NCI-H1092 (cell line): ENCODE data around the gene SOX2.

Experiments
- DNase-seq: peaks from one replicate; lab custom pipeline; 2025; lab: John Stamatoyannopoulos, UW

SOX2 gene

DNA sequence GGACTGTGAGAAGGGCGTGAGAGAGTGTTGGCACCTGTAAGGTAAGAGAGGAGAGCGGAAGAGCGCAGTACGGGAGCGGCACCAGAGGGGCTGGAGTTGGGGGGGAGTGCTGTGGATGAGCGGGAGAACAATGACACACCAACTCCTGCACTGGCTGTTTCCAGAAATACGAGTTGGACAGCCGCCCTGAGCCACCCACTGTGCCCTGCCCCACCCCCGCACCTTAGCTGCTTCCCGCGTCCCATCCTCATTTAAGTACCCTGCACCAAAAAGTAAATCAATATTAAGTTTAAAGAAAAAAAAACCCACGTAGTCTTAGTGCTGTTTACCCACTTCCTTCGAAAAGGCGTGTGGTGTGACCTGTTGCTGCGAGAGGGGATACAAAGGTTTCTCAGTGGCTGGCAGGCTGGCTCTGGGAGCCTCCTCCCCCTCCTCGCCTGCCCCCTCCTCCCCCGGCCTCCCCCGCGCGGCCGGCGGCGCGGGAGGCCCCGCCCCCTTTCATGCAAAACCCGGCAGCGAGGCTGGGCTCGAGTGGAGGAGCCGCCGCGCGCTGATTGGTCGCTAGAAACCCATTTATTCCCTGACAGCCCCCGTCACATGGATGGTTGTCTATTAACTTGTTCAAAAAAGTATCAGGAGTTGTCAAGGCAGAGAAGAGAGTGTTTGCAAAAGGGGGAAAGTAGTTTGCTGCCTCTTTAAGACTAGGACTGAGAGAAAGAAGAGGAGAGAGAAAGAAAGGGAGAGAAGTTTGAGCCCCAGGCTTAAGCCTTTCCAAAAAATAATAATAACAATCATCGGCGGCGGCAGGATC, at the start of gene SOX2:
SOX2 (plus strand) TSS at position 601 of the 811 bp plus-strand sequence. CDS start 436 bp downstream, outside the sequence.
- DNase-seq, result peak; percentile 62

DNA sequence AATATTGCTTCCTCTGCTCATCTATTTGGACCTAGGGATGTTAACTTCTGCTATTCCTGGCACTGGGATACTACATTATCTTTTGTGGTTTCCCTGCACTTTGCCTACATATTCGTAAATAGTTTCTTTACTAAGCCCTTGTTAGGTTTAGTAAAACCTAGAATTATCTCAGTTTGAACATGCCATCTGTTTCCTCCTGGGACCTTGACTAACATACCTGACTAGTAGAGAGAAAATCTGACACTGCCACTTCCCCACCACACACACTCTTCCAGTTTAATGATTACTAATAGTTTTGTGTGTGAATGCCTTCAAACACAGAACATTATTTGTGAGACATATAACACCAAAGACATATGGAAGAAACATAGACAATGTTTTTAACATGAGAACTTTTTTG, 28.2 kb upstream of the SOX2 start:
- DNase-seq, result no peak

DNA sequence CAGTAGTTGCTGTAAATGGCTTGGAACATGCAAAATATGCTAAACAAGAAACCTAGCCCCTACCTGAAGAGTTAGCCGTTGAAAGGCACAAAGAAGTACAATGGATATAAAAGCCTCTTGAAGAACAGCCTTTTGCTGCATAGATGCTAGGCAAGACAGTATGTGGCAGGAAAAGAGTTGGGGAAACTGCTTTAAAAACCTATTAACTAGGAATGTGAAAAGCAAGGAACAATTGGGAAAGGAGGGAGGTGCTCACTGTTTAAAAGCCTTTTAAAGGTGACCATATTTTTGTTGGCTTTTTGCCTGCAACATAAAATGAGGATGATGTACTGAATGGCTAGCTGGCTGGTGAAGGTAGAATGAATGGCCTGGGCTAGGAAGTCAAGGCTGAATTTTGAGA, 24.5 kb upstream of the SOX2 start:
- DNase-seq, result no peak

DNA sequence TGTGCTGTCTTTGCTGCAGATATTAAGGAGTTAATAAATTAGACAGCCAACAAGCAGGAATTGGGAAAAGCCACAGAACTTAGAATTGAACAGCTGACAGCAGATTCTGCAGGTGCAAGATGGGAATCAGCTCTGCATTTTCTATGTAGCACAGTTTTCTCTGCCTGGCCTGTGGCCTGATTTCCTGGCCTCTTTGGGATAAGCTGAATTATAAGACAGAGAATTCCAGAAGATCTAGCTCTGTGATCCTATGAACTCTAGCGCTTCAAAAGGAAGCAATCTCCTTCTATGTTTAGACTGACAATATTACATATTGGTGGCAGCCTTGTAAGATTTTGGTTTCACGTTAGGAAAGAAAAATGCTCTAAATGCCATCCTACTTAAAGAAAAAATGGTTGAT, 24.0 kb upstream of the SOX2 start:
- no peak for DNase-seq

DNA sequence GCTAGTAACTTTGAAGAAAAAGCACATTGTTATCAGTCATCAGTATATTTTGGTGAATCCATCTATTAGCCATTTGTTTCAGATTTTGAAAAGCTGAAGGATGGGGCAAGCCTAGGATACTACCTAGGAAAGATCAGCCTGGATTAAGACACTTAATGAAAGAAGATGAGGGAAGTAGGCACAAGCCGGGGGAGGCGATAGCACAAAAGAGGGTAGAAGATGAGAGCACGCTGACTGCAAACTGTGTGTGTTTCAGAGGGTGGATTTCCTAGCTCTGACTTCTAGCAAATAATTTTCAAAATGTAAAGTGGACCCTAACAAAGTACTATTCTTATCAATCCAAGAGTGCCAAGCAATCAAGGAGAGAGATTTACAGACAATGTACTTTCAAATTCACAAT, 22.2 kb upstream of the SOX2 start:
- DNase-seq, result no peak

DNA sequence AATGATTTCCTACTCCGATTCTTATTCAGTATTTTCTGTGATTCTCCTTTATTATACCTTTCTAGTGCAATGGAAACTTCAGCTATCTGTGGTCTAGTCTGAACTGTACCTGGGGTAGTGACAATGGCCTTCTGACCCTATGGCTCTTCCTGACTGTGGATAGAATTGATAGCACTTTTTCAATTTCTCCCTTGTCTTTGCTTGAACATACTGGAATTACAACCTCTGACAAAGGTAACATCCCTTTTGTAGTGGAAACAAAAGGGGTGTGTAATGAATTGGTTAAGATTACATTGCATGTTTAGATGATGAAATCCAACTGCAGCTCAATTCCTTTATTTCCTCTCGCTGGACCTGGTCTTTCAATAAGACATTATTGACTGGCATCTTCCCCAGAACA, 21.0 kb upstream of the SOX2 start:
- no peak for DNase-seq

DNA sequence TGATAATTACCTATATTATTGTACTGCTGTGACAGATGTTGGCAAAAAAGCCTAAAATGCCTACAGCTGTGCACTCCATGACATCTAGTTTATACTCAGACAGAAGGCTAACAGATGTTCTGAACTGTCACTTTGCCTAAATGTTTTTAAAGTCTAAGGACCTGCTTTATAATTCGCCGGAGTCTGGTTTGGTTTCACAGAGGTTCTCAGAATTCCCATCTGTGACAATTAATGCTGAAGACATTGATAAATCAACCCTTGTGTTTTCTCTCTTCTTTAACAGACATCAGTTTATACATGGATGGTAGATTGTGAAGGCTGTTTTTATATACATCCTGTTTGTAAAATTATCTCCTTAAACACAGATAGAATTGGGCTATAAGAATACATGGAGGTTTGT, 19.8 kb upstream of the SOX2 start:
- DNase-seq, result no peak

DNA sequence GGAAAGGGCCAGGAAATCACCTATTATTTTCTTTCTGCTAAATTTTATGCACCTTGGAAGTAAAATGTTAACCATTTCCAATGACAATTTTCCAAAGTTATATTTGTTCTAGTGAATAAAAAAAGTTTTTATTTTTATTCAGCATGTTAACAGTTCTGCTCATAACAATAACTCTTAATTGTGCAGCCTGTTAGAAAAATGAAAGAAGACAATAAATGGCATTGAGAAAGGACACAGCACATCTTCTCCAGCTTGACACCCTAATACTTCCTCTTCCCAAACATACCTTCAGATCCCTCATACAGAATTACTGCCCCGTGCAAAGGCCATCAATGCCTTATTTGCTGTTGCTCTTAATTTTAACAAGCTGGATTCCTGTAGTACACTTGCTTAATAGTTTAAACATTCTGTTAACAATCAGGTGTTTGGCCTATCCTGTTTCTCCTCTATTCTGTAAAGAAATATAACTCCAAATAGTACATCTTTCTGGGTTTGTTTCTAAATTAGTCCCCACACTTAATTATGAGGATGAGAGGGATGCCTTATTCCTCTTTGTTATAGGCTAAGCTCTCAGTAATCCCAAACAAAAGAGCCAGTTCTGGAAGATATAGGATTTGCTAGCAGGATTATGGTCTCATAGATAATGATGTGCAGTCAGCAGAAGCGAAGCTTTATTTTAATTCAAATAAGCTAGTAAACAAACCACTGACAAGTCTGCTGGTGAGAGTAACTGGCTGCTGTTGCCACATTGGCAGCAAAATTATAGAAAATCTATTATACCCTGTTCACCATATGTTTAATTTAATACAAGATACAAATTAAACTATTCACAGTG, 19.2 kb upstream of the SOX2 start:
- DNase-seq, result no peak

DNA sequence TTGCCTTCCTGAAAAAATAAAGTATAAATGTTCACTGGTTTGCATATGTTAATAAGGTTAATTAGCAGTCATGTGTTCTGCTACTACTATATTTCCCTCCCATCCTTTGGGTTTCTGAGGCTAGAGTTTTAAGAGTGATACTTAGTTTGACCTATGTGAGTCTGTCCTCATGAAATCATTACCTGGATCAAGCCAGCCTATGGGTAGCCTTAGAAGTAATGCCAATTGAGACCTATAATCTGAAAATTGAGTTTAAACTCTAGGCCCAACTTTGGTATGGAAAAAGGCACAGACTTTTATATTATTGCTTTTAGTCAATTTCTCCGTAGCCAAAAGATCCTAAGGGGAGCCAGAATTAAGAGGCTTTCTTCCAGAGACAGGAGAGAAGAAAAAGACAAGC, 18.4 kb upstream of the SOX2 start:
- DNase-seq, result no peak

DNA sequence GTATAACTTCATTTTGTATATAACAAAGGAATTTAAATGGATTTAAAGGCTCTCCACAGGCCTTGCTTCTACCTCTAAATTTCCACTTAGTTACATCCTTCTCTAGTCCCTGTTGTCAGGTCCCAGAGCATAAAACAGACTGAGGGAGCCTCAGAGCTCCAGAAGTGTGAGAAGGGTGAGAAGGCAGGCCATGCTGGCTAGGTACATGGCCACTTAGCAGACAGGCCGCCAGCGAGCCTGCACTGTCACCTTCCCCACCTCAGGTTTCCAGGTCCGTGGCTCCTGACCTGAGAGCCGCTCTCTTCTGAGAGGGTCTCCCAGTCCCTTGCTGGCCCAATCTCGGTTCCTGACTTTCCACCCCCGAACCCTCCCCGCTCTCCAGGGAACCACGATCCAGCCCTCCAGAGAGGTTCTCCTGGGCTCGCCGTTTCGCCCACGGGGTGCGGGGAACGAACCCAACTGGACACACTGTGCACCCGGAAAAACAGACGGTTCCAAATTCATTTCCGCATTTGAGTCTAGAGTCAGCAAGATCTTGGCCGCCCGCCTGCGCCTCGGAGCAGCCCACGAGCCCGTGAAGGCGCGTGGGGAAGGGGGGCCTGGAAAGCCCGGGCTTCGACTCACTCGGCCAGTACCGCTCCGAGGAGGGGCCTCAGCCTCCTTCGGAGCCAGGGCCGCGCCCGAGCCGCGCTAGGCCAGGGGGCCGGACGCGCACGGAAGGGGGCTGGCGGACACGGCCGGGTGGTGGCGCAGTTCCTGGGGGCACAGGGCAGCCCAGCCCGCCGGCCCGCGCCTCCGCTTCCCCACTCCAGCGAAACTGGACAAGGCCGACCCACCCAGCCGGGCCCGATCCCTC, 16.7 kb upstream of the SOX2 start:
- DNase-seq, result no peak

DNA sequence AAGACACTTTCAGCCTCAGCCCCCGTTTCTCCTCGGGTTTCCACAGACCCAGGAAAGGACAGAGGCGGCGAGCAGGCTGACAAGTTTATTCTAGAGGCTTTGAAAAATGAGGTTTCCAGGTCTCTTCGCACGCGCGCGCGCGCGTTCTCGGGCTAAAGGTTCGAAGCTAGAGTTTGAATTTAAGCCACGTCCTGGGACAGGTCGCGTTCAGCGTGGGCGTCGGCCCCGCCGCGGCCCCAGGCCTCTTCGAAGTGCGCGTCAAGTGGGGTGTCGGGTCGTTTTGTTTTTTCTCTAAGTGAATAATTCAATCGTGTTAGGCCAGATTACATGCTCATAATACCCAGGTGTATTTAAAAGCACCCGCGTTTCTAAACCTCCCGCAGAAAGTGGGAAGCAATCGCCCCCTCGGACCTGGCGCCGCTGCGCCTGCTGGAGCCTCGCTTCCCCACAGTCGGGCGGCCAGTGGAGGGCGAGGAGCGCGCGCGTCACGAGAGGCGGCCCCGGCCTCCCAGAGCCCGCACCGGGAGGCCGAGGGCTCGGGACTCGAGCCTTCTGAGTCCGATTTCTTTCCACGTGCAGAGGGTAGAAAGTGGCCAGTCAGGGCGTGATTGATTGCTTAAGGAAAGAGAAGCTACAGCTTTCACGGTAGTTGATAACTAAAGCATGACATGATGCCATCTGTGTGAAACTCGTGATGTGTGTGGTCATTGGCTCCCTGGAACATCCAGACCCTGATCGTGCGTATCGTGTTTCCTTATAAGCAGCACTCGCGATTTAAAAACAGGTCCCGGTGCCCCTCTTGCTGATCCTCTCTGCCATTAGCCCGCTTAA, 15.8 kb upstream of the SOX2 start:
- no peak for DNase-seq

DNA sequence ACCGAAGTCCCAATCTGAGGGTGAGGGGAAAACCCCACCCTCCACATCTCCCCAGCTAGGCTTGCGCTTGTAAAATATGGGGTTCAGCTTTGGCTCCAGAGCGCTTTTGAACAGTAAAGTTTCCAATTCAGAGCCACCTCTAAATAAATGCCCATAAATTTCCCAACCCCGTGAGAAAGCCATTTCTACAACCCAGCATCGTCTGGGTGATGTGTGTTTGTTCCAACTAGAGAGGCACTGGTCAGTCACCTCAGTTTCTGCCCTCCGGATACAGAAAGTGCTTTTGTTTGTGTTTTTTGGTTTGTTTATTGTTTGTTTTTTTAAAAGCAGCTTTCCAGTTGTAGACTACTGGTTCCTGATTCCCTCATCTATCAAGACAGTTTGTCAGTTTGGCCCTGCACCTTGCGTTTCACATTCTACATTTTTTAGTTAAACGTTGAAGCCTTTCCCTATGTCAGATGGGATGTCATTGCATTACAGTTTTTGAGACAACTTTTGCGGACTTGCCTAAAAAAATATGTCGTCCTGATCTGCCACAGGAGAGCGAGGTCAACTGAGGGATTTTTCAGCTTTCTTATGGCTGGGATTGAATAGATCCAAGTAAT, 15.0 kb upstream of the SOX2 start:
- no peak for DNase-seq

DNA sequence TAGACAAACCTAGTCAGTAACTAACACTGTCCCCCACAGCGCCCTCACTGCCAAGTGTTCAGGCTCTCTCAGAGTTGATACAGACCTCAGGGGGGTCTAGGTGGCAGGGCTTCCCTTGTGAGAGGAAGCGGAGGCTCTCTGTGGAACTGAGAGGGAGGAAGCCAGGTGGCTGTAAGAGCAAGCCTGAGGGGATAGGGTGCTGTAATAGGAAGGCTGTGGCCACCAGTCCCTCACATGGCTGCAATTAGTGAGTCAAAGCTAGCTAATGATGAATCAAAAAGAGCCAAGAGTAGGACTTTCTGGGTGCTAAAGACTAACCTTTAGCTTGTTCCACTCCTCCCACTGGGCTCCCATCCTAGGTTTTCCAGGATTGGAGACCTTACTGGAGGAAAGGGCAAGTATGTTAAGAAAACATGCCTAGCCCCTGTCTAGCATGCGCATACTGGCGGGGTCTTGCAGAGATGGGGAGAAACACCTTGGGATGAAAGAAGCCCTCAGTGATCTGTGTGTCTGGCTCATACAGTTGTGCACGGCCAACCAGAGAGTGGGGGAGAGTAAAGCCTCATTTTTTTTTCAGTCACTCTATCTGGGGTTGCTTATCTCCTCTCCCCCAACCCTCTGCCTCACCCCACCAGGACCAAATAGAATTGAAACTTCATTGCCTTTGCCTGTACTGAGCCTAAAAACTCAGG, 13.3 kb upstream of the SOX2 start:
- DNase-seq, result no peak

DNA sequence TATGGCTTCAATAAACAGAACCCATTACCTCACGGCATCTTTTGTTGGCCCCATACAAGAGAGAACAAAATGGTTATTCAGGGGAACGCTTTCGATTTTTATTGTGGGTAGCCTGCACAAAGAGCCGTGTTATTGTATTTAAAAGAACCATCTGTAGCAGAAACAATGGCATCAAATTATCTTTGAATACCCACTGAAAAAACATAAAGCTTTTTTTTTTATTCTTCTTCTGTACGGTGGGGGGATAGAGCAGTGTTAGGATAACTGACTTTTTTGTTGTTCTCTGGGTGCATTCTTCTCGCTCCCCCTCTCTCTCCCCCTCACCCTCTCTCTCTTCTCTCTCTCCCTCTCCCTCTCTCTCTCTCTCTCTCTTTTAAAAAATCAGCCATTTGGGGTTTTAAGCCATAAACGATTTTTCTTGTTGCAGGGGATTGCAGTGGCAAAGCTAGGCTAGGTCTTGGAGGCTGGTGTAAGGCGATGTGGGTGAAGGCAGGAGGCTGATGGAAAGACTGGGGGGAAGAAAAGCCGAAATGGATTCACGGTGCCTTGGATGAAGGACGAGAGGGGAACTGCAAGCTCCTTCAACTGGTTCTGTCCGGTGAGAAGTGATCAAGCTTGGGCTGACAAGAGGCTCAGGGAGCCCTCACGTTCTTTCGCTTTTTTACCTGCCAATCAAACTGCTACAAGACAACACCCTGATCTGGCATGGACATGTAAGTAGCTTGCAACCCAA, 12.4 kb upstream of the SOX2 start:
- DNase-seq, result no peak

DNA sequence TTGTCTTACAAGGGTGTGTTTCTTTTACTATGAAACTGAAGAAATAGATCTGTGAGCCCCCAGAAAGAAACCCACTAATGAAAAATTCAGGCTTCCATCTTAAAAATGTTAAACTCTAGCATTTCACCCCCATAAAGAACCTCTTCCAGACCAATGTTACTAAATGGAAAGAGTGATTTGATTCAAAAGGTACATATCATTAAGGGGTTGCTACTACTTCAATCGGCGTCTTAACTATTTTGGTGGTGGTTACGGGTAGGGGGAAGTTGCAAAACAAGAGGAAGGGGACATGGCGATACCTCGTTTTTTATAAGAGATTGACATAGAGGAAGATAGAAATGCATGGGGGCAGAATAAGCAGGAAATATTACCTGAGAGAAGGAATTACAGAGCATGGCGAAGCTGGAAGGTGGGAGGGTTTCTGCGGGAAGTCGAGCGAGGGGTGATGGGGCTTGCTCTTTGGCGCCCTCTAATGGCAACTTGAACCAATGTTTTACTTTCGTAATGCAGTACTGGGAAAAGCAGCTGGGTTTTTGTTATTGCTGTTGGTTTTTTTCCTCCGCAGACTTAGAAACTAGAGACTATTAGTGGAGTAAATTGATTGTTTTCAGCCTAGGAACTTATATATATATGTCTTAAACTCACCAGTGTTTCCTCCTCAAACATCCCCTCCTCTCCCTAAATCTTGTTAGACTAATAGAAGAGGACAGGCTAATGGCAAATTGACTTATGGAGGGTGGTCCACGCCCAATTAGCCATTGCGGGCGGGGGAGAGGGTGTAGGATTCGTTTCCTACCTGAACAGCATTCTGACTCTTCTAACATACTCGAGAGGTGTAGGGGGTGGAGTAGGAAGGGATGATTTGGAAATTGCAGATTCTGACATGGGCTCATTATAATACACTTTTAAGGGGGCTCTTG, 11.3 kb upstream of the SOX2 start:
- peak; percentile 47 for DNase-seq

DNA sequence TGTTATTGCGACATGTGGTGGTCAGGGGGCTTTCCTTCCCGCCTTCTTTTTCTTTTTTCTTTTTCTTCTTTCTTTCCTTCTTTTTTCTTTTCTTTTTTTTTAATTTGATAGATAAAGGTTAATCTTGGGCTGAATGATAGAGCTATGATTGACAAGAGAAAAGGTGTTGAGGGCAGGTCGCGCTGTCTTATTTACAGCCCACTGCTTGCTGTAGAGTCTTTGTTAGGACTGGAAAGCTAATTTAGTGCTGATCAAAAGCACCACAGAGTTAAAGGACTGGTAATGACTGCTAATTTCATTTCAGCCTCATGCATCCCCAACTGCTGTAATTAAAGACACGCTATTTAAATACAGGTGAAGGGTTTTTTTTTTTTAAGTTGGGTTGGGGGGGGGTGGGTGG, 10.6 kb upstream of the SOX2 start:
- DNase-seq, result no peak

DNA sequence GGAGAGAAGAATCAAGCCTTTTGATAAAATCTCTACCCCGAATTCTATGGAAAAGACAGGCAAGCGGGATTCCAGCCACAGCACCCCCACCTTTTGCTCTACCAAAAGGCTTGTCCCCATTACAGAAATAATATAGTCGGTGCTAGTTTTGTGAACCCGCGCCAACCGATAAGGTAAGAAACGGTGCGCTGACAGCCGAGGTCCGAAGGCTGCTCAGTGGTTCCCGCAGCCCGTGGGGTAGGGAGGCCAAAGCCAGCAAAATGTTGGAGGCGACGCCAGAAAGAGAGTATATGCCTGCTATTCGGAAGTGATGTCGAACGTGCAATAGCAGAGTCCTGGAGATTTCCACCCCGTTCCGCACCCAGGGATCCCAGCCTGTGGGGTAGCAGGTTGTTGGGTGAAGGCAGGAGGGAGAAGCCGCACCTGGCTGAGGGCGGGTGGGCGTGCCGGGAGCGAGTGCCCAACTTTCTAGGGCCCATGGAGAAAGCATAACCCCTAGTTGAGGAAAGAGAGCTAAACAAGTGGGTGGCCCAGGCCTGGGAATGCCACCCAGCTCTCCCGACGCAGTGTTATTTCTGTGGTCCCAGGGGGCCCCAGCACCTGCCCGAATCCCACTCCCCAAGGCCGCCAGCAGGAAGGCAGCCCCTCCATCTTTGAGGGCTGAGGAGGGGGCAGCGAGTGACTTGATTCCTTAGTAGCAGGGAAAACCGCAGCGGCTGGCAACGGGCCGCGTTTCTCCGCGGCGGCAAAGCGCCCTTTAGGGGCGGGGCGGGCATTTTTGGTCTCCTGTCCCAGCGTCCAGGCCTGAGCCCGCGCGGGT, 7.9 kb upstream of the SOX2 start:
- no peak for DNase-seq
